Measurements from ENCODE around the gene PLCG1.

PLCG1 gene

DNA sequence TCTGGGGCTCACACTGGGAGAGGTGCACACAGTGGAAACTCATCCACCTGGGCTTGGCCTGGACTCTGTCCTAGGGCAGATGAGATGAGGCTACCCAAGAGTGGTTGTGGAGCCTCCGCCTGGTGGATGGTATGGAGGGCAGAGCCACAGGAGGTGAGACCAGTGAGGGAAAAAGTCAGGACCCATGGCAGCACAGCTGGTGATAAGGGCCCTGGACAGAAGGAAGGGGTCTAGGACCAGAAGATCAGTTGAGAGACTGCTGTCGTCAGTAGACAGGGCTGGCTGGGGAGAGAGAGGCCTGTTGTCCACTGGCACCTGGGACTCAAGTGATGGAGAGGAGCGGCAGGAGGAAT is 29.8 kb downstream of the PLCG1 start:
- DNase-seq (ENCODE audit: low read depth) = no peak

- DNase-seq (ENCODE audit: low read depth) = no peak
Observed at GRCh38 chr20:41167481-41168253, 30.3 kb downstream of the PLCG1 start.

DNA sequence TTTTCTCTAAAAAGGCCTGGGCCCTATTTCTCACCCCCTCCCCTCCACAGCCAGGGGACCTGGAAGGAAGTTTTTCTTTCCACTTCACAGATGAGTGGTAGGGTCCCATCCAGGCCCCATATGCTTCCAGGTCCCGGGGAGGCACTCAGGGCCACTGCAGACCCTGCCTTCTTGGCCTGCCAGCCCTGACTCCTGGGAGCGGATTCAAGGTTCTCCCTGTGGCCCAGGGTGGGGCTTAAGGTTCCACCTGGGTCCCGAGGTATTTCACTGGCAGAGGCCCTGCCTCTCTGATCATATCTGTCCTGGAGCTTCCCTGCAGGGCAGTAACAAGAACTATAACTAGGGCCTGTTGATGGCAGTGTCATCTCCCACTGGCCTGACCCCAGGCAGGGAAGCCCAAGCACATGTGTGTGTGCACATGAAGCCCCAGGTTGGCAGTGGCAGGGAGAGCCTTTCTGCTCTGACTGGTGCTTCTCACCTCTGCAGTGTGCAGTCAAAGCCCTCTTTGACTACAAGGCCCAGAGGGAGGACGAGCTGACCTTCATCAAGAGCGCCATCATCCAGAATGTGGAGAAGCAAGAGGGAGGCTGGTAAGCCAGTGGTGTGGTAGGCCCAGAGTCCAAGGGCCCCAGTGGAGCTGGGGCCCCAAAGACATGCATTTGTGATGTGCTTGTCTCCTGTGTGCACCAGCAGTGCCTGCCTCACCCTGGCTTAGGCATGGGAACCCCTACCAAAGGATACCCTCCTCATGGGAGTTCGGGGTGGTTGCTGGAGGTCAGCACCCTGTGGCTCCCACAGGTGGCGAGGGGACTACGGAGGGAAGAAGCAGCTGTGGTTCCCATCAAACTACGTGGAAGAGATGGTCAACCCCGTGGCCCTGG is 31.2 kb downstream of the PLCG1 start:
- no peak for DNase-seq (ENCODE audit: low read depth)

DNA sequence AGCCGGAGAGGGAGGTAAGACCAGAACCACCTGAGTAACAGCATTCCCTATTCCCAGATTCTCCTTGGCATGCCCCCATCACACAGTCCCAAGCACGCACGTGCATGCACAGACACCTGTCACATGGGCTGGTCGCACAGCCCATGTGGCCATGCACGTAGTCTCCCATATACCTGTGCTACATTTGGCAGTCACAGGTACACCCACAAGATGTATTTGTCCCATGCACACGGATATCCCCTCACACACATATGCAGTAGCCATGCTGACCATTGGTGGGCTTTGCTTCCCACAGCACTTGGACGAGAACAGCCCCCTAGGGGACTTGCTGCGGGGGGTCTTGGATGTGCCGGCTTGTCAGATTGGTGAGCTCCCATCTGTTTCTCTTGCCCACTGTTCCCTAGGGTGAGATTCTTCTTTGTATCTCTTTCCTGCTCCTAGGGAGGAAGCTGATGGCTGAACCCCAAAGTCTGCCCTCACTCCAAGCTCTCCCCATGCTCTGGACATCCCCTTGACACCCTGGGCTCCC is 31.9 kb downstream of the PLCG1 start:
- no peak for DNase-seq (ENCODE audit: low read depth)

GRCh38 chr20:41169791-41170351 is 32.5 kb downstream of the PLCG1 start:
- DNase-seq (ENCODE audit: low read depth) = peak; percentile 88

DNA sequence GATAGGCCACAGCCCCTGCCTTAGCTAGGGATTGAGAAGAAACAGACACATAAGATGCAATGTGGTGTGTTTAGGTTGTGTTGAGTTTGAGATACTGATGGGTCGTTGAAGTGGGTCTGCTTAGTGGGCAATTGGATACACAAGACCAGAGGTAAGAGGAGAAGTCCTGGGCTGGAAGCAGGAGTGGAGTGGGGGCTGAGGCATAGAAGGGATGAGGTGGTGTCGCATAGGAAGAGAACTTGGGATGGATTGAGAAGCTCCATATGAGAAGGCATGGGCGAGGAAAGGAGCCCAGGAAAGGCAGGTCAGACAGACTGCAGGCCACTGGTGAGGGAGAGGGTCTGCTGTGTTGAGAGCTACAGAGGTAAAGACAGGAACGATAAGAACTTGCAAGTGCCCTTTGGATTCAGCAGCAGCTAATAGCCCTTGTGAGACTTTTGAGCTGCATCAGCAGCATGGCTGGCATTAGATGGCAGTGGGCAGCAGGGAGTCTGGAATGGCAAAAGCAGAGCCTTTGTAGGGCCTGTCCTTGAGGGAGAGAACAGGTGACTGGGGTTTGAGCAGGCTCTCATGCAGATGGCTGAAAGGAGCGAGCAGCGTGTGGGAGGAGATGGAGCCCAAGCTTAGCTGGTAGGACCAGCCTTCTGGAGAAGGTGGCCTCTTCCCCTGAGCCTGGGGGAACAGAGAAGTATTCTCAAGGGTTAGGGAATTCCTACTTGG is 33.2 kb downstream of the PLCG1 start:
- DNase-seq (ENCODE audit: low read depth) = no peak

DNA sequence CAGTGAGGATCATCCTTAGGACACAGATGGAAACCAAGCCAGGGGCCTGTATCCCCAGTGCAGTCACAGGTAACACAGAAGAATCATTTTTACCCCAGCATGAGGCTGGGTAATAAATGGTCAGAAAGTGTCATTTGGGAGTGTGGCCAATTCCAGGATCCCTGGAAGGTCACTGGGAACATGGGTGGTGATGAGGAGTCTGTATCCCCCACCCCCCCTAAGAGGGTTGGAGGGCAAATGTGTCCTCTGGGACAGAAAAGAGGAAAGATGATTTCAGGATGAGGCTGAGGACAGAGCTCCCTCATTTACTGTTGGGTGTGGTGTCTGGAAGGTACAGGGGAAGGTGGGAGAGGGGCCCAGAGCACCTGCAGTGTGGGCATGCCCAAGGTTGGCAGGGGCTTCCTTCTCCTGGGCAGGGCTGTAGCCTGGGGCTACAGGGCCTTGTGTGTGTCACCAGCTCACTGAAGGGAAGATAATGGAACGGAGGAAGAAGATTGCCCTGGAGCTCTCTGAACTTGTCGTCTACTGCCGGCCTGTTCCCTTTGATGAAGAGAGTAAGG is 34.5 kb downstream of the PLCG1 start:
- no peak for DNase-seq (ENCODE audit: low read depth)

DNA sequence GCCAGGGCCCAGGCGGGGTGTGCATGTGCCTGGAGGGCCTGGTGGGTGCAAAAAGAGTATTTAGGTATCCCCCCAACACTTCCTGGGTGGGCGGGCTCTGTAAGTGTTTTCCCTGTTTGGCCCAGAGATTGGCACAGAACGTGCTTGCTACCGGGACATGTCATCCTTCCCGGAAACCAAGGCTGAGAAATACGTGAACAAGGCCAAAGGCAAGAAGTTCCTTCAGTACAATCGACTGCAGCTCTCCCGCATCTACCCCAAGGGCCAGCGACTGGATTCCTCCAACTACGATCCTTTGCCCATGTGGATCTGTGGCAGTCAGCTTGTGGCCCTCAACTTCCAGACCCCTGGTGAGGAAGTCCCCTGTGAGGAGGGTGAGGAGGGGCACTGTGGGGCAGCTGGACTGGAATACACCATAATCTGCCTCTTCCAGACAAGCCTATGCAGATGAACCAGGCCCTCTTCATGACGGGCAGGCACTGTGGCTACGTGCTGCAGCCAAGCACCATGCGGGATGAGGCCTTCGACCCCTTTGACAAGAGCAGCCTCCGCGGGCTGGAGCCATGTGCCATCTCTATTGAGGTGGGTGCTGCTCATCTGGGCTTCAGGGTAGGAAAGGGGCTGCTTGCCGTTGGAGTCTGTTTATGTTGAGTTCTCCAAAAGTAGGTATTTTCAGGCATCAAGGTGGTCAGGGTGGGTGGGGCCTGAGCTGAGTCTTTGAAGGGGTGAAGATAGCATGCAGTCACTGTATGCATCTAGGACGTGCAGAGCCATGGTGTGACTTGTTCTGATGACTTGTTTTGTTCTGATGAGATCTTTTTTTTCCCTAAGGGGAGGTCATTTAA is 35.2 kb downstream of the PLCG1 start:
- DNase-seq (ENCODE audit: low read depth) = no peak

DNA sequence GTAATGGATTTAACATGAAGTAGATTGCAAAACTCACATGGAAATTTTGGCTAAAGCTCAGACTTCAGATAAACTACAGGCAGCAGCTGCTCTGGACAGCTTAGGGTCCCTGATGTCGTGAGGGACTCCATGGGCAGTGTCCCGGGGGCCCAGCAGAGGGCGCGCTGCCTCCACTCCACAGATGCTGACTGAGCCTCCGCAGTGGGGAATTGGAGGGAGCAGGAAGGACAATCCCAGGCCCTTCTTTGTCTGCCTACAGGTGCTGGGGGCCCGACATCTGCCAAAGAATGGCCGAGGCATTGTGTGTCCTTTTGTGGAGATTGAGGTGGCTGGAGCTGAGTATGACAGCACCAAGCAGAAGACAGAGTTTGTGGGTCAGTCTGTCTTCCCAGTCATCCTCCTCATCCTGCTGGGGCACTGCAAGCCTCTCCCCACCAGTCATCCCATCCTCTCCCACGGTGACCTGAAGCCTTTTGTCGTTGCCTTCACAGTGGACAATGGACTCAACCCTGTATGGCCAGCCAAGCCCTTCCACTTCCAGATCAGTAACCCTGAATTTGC is 35.9 kb downstream of the PLCG1 start:
- DNase-seq (ENCODE audit: low read depth) = peak; percentile 80

DNA sequence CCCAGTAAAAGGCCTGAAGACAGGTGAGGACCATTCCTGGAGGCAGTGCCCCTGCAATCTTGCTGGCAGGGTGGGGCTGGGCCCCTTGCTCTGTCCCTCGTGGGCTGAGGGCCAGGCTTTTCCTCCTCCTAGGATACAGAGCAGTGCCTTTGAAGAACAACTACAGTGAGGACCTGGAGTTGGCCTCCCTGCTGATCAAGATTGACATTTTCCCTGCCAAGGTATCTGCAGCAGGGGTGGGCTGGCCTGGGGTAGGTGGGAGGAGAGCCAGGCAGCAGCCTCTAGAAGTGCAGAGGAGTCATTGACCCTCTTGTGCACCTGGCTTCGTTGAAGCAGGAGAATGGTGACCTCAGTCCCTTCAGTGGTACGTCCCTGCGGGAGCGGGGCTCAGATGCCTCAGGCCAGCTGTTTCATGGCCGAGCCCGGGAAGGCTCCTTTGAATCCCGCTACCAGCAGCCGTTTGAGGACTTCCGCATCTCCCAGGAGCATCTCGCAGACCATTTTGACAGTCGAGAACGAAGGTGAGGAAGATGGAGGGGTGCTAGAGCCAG is 36.5 kb downstream of the PLCG1 start:
- no peak for DNase-seq (ENCODE audit: low read depth)

GRCh38 chr20:41174373-41174772 is 37.0 kb downstream of the PLCG1 start:
- DNase-seq (ENCODE audit: low read depth) = no peak

- DNase-seq (ENCODE audit: low read depth) = no peak
Observed at GRCh38 chr20:41174782-41175181, 37.4 kb downstream of the PLCG1 start.

- DNase-seq (ENCODE audit: low read depth) = no peak
Observed at GRCh38 chr20:41175201-41175651, 37.9 kb downstream of the PLCG1 start.

DNA sequence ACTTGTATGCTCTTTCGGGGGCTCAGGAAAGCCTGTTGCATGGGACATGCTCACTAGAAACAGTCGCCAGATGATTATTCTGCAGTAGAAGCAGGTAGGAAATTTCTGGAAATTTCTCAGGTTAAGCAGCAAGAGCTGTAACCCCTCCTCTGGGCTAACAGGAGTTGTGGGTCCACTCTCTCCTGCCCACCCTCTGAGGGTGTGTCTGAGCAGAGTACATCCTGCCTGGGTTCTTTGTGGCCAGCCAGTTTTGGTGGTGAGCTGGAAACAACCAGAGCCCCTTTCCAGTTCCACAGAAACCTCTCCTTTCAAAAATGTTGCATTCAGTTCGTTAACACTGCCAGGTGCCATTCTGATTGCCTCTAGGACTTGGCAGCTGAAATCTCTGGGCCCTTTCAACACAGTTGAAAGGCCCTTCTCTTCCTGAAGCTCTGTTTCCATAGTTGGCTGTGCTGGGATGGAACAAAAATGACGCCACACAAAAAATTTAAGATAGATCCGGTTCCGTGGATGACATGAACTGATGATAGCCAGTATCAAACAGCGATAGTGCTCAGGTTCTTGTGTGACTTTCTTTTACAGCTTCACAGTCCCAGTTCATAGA is 38.5 kb downstream of the PLCG1 start:
- no peak for DNase-seq (ENCODE audit: low read depth)

GRCh38 chr20:41176711-41177552 is 39.6 kb downstream of the PLCG1 start:
- DNase-seq (ENCODE audit: low read depth) = no peak

DNA sequence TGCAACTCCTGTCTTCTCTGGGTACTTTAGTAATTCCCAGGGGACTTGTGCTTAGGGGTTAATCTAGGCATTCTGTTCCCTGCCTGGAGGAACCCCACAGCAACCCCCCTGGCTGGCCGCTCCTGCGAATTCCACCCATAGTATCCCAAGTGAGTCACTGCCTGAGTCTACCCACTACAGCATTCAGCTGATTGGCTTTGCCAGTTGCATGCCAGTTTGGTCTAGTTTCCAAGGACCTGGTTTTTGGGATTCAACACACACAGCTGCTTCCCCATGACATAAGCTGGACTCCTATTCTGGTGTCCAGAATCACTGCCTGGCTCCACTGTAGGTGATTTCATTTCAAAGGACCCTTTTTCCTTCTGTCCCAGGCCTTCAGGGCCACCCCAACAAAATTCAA is 40.3 kb downstream of the PLCG1 start:
- peak; percentile 92 for DNase-seq (ENCODE audit: low read depth)

GRCh38 chr20:41178495-41178894 is 41.2 kb downstream of the PLCG1 start:
- DNase-seq (ENCODE audit: low read depth) = no peak

DNA sequence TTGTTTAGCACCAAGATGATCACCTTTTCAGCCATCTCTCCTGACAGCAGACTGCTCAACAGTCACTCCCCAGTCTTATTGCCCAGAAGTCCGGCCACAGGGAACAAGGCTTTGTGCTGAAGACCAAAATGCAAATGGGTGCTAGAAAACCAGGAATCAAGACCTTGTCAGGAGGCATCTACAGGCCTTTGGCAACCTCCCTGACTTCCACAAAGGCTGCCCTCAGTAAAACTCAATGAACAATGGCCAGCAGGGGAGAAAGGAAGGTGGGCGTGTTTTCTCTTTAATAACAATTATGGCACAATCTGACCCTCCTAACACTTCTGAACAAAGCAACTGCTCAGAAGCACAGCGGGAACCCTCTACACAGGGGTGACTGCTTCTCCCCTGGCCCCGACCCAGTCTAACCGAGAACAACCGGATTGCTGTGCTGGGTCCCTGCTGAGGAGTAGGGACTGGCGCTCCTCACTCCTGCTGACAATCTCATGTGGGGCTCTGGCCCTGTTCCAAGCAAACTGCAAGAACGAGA is 41.6 kb downstream of the PLCG1 start:
- DNase-seq (ENCODE audit: low read depth) = no peak

- DNase-seq (ENCODE audit: low read depth) = no peak
Observed at GRCh38 chr20:41179961-41180360, 42.6 kb downstream of the PLCG1 start.
